Activated naive CD4-positive, alpha-beta T cell treated with anti-CD3 and anti-CD28 coated beads for 36 hours (primary cell): Measurements from ENCODE around the gene CASQ1. TPM values are rescaled to one million over a fixed set of nuclear protein-coding genes. Genes with fewer than 3 reads are reported as not detected.
A peak's percentile ranks its signal among the peaks of the same experiment; 100 is the strongest.

ENCODE experiments used
- CTCF ChIA-PET: fragments of 350-600 bp; sonication (Branson Sonifier 250); formaldehyde crosslinking; loops from one replicate; lab custom pipeline; 2021; ENCODE audit warnings: antibody characterized with exemption; lab: Charles Lee
- DNase-seq: peaks from one replicate; pipeline ENCODE4 v3.0.0-alpha.2; 2020
- H3K27ac Mint-ChIP-seq: one replicate; pipeline ENCODE4 v1.8.0; 2021; ENCODE audit warnings: mild to moderate bottlenecking, mixed read lengths
- H3K27me3 Mint-ChIP-seq: one replicate; pipeline ENCODE4 v1.8.0; 2021; ENCODE audit warnings: low read depth, mixed read lengths
- H3K36me3 Mint-ChIP-seq: one replicate; pipeline ENCODE4 v1.8.0; 2021; ENCODE audit warnings: low read depth, mixed read lengths
- H3K4me1 Mint-ChIP-seq: one replicate; pipeline ENCODE4 v1.8.0; 2021; ENCODE audit warnings: low read depth, mixed read lengths
- H3K4me3 Mint-ChIP-seq: one replicate; pipeline ENCODE4 v1.8.0; 2021; ENCODE audit warnings: mild to moderate bottlenecking, moderate library complexity, mixed read lengths
- H3K9me3 Mint-ChIP-seq: one replicate; pipeline ENCODE4 v1.8.0; 2021; ENCODE audit warnings: mixed read lengths
- intact Hi-C: fragments of 100-400 bp; cut with micrococcal nuclease; formaldehyde crosslinking; loops from one replicate; pipeline ENCODE4 v1.15.1; 2023
- total RNA-seq, 2 experiments: library from RNA; stranded (reverse); gene quantifications; one replicate each; pipeline ENCODE4 v1.2.3, GENCODE V29; 2021

The CASQ1 gene
- total RNA-seq, 2 experiments from 2014 or later, result not detected

DNA sequence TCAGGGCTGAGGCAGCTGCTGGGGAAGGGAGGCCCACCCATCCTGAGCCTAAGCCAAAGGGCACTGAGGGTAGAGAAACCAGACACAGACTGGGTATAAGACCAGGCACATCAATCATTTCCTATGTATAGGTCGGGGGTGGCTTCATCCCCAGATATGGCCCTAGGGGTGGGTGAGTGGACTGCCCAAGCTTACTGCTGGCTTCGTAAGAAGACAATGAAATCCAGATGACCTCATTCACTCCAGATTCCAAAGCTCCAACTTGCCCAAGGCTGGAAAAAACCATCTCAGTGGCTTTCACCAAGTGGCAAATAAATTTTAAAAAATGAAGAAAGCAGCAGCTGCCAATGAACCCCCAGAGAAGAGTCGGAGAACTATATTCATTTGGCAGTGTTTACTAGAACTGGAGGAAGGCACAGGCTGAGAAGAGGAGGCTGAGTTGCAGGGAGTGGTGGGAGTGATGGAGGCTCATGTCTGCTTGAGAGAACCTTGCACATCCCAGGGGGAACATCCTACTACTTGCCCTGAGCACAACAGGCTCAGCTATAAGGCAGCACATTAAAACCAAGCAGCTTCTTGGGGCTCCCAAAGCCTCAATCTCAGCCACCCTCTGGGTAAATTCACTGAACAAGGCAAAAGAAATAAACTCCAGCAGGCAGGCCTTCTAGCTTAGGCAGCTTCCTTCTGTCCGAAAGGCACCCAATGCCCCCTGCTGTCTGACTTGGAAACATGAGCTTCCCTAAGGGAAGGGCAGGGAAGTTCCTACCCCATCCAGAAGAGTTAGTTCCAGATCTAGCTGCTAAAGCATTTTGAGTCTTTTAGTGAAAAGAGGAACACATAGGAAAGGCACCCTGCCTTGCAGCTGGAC, 28.9 kb downstream of the CASQ1 start:
- H3K9me3 Mint-ChIP-seq, result no peaks in the 10 kb centered on the region
- no peaks in the 10 kb centered on the region for H3K27me3 Mint-ChIP-seq
- no peaks in the 10 kb centered on the region for H3K4me1 Mint-ChIP-seq
- no peak overlapping the region for H3K4me3 Mint-ChIP-seq
- CTCF ChIA-PET, result interaction anchor here (0.9 to 5.0 kb wide), 10 partner anchors 9 to 158 kb away, joined by 4 to 26 read pairs (median 4); no protein-coding TSS in a partner anchor
- no peak overlapping the region for H3K27ac Mint-ChIP-seq
- peaks cover 10% of the 10 kb centered on the region for H3K36me3 Mint-ChIP-seq
- DNase-seq, result no peak
- intact Hi-C loops, result no loop called here

GRCh38 chr1:160220301-160220700, 29.9 kb downstream of the CASQ1 start:
- peak overlapping the region; percentile 34 for H3K27ac Mint-ChIP-seq
- intact Hi-C loops, result no loop called here
- H3K9me3 Mint-ChIP-seq, result no peaks in the 10 kb centered on the region
- CTCF ChIA-PET, result interaction anchor here (0.8 to 5.0 kb wide), 9 partner anchors 8 to 156 kb away, joined by 3 to 26 read pairs (median 5); no protein-coding TSS in a partner anchor
- H3K4me3 Mint-ChIP-seq, result no peak overlapping the region
- peaks cover 14% of the 10 kb centered on the region for H3K36me3 Mint-ChIP-seq
- no peaks in the 10 kb centered on the region for H3K4me1 Mint-ChIP-seq
- no peak for DNase-seq
- H3K27me3 Mint-ChIP-seq, result no peaks in the 10 kb centered on the region

DNA sequence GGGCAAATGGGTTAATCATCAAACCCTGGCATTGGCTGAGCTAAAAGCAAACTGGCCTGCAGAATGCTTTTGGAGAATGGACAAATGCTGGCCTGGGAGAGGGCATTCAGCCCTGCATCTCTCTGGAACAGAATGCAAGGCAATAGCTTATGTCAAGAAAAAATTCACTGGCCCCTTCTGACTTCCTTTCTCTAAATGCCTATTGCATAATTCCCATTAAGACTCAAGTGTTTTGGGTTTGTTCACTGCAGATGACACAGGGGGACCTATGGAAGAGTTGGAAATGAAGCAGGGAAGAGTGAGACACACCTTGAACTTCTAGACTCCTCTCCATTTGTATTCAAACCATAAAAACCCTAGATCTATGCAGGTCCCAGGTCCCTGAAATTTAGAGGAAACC, 30.7 kb downstream of the CASQ1 start:
- H3K27me3 Mint-ChIP-seq, result no peaks in the 10 kb centered on the region
- H3K36me3 Mint-ChIP-seq, result peaks cover 11% of the 10 kb centered on the region
- H3K4me3 Mint-ChIP-seq, result no peak overlapping the region
- DNase-seq, result no peak
- intact Hi-C loops, result no loop called here
- CTCF ChIA-PET, result interaction anchor here (3.6 to 5.0 kb wide), 2 partner anchors 28 to 31 kb away, joined by 19 to 26 read pairs; no protein-coding TSS in a partner anchor
- no peaks in the 10 kb centered on the region for H3K4me1 Mint-ChIP-seq
- no peak overlapping the region for H3K27ac Mint-ChIP-seq
- H3K9me3 Mint-ChIP-seq, result no peaks in the 10 kb centered on the region

- CTCF ChIA-PET, result interaction anchor here (5.0 kb wide), 1 partner anchor 30 kb away, joined by 26 read pairs; no protein-coding TSS in a partner anchor
- intact Hi-C loops, result no loop called here
- no peak overlapping the region for H3K27ac Mint-ChIP-seq
- DNase-seq, result no peak
- H3K4me1 Mint-ChIP-seq, result no peaks in the 10 kb centered on the region
- H3K36me3 Mint-ChIP-seq, result peaks cover 11% of the 10 kb centered on the region
- no peaks in the 10 kb centered on the region for H3K27me3 Mint-ChIP-seq
- H3K4me3 Mint-ChIP-seq, result no peak overlapping the region
- H3K9me3 Mint-ChIP-seq, result no peaks in the 10 kb centered on the region
Measured at GRCh38 chr1:160222546-160222945, 32.2 kb downstream of the CASQ1 start.

GRCh38 chr1:160224606-160225005, 34.2 kb downstream of the CASQ1 start:
- H3K9me3 Mint-ChIP-seq, result no peaks in the 10 kb centered on the region
- H3K27me3 Mint-ChIP-seq, result no peaks in the 10 kb centered on the region
- no peak overlapping the region for H3K4me3 Mint-ChIP-seq
- no peak overlapping the region for H3K27ac Mint-ChIP-seq
- intact Hi-C loops, result no loop called here
- H3K4me1 Mint-ChIP-seq, result no peaks in the 10 kb centered on the region
- H3K36me3 Mint-ChIP-seq, result peaks cover 22% of the 10 kb centered on the region
- no peak for DNase-seq
- CTCF ChIA-PET, result interaction anchor here (1.3 to 1.5 kb wide), 4 partner anchors 28 to 145 kb away, joined by 3 to 5 read pairs (median 4); no protein-coding TSS in a partner anchor

- DNase-seq, result no peak
- Mint-ChIP-seq H3K36me3 (peaks cover 26% of the 10 kb centered on the region), H3K4me1 (no peaks in the 10 kb centered on the region), H3K4me3 (no peak overlapping the region), H3K27ac (no peak overlapping the region), H3K9me3 (no peaks in the 10 kb centered on the region), H3K27me3 (no peaks in the 10 kb centered on the region)
- intact Hi-C loops, result no loop called here
- CTCF ChIA-PET, result interaction anchor here (0.6 to 1.5 kb wide), 5 partner anchors 10 to 146 kb away, joined by 3 to 5 read pairs (median 3); no protein-coding TSS in a partner anchor
Measured at GRCh38 chr1:160225345-160225744, 35.0 kb downstream of the CASQ1 start.

DNA sequence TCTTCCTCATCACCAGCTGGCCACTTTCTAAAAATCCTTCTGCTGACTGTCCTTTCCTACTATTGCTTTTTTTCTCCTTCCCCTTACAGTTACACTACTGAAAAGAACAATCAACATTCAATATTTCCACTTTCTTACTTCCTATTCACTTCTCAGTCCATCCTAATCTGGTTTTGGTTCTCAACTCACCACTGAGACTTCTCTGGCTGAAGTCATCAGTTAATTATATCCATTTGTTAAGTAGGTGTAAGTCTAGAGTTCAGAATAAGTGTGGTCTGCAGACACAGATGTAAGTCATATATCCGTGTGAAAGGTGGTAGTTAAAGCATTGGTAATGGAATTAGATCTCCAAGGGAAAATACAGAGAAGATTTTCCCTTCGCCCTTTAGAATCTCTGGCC, 36.2 kb downstream of the CASQ1 start:
- H3K27ac Mint-ChIP-seq, result no peak overlapping the region
- peaks cover 34% of the 10 kb centered on the region for H3K36me3 Mint-ChIP-seq
- no peak for DNase-seq
- CTCF ChIA-PET, result interaction anchor here (0.9 to 4.7 kb wide), 5 partner anchors 12 to 65 kb away, joined by 3 to 29 read pairs (median 4); no protein-coding TSS in a partner anchor
- H3K4me3 Mint-ChIP-seq, result no peak overlapping the region
- H3K9me3 Mint-ChIP-seq, result no peaks in the 10 kb centered on the region
- H3K27me3 Mint-ChIP-seq, result no peaks in the 10 kb centered on the region
- H3K4me1 Mint-ChIP-seq, result no peaks in the 10 kb centered on the region
- intact Hi-C loops, result no loop called here

DNA sequence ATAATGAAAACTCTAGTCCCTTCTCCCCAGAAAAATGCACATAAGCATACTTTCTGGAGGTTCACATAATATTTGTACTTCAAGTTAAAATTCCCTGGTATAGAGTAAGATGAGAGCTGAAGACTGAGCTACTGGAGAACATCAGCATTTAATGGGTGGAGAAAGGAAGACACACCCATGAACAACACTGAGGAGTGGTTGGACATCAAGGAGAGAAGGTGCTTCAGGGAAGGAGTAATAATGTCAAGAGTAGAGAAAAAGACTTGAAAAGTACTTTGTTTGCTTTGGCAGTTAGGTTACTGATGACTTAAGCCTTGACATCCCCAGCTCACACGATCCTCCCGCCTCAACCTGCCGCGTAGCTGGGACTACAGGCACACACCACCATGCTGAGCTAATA, 36.7 kb downstream of the CASQ1 start:
- CTCF ChIA-PET, result interaction anchor here (0.9 to 4.7 kb wide), 5 partner anchors 11 to 64 kb away, joined by 3 to 29 read pairs (median 4); no protein-coding TSS in a partner anchor
- intact Hi-C loops, result no loop called here
- Mint-ChIP-seq H3K4me3 (no peak overlapping the region), H3K9me3 (no peaks in the 10 kb centered on the region), H3K27ac (no peak overlapping the region), H3K36me3 (peaks cover 34% of the 10 kb centered on the region), H3K4me1 (no peaks in the 10 kb centered on the region), H3K27me3 (no peaks in the 10 kb centered on the region)
- no peak for DNase-seq

DNA sequence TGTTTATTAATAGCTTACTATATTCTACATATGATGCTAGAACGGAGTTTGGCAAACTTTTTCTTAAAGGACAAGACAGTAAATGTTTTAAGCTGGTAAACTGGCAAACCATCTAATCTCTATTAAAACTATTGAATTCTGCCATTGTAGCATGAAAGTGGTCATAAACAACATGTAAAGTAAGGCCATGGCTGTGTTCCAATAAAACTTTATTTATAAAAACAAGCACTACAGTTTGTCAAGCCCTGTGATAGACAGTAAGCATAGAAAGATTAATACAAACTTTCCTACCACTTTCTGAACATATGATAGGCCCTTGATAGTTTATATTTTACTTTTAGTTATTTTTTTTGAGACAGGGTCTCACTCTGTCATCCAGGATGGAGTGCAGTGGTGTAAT, 37.2 kb downstream of the CASQ1 start:
- intact Hi-C loops, result no loop called here
- Mint-ChIP-seq H3K4me3 (no peak overlapping the region), H3K9me3 (no peaks in the 10 kb centered on the region), H3K27ac (no peak overlapping the region), H3K27me3 (no peaks in the 10 kb centered on the region), H3K36me3 (peaks cover 29% of the 10 kb centered on the region), H3K4me1 (no peaks in the 10 kb centered on the region)
- no peak for DNase-seq
- CTCF ChIA-PET, result interaction anchor here (0.9 to 4.7 kb wide), 5 partner anchors 25 to 149 kb away, joined by 3 to 29 read pairs (median 4); no protein-coding TSS in a partner anchor

- Mint-ChIP-seq H3K27me3 (no peaks in the 10 kb centered on the region), H3K9me3 (no peaks in the 10 kb centered on the region), H3K4me3 (no peak overlapping the region), H3K36me3 (peaks cover 28% of the 10 kb centered on the region), H3K27ac (no peak overlapping the region), H3K4me1 (peaks cover 1% of the 10 kb centered on the region)
- no peak for DNase-seq
- intact Hi-C loops, result no loop called here
- CTCF ChIA-PET, result interaction anchor here (0.9 to 4.7 kb wide), 4 partner anchors 9 to 149 kb away, joined by 4 to 29 read pairs (median 4); no protein-coding TSS in a partner anchor
Measured at GRCh38 chr1:160228431-160228830, 38.1 kb downstream of the CASQ1 start.

DNA sequence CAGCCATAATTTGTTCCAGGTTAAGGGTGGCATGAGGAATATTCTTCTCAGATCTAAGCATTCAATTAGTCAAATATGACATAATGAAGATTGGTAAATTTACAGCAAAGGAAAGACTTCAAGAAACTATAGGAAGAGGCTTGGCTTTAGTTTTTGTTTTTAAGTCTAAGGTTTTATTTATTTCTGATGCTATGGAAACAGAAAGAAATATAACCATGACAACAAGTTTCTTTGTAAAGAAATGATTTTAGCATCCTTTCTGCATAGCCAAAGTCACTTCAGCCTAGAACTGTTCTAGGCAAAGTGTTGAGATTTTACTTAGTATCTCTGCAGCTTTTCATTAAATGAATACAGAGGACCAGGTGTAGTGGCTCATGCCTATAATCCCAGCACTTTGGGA, 42.5 kb downstream of the CASQ1 start:
- CTCF ChIA-PET, result interaction anchor here (1.2 to 2.6 kb wide), 3 partner anchors 19 to 58 kb away, joined by 6 to 12 read pairs (median 7); no protein-coding TSS in a partner anchor
- no peak for DNase-seq
- no peak overlapping the region for H3K27ac Mint-ChIP-seq

DNA sequence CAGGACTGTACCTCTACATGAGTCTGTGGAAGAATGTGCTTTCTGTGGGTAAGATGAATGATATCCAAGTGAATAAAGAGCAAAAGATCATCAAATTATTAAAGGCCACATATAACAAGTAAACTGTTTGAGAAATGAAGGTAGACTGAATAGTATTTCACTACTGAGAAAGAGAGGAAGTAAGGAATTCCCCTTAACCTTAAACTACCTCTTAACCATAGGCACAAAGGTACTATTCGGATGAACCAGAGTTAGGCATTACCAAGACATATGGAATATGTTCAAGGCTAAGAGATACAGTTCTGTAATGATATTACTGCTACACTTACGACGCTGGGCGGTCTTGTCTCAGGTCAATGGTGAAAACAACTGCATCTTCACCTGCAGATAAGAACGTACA, 46.4 kb downstream of the CASQ1 start:
- Mint-ChIP-seq H3K4me3 (no peak overlapping the region), H3K27ac (no peak overlapping the region), H3K4me1 (peaks cover 19% of the 10 kb centered on the region), H3K9me3 (no peaks in the 10 kb centered on the region), H3K27me3 (no peaks in the 10 kb centered on the region), H3K36me3 (peaks cover 35% of the 10 kb centered on the region)
- intact Hi-C loops, result no loop called here
- DNase-seq, result no peak
- CTCF ChIA-PET, result interaction anchor here (1.7 kb wide), 1 partner anchor 55 kb away, joined by 5 read pairs; no protein-coding TSS in a partner anchor

More for the DNA sequence above, 42.5 kb downstream of the CASQ1 start:
- Mint-ChIP-seq H3K4me3 (no peak overlapping the region), H3K36me3 (peaks cover 36% of the 10 kb centered on the region), H3K4me1 (peaks cover 19% of the 10 kb centered on the region), H3K9me3 (no peaks in the 10 kb centered on the region), H3K27me3 (no peaks in the 10 kb centered on the region)
- intact Hi-C loops, result no loop called here
